G401.6 (cell line): ENCODE measurements around the gene PLD1.
"Not testable (repeated sequence)": the region's sequence is repeated elsewhere in the genome, so short reads cannot be mapped to it uniquely, and the experiment has no call there.

ENCODE experiments used
- FAIRE-seq: peaks from 2 replicates; lab custom pipeline; 2012; peaks lifted over from hg19 to GRCh38; lab: Jason Lieb, UNC

PLD1 gene

DNA sequence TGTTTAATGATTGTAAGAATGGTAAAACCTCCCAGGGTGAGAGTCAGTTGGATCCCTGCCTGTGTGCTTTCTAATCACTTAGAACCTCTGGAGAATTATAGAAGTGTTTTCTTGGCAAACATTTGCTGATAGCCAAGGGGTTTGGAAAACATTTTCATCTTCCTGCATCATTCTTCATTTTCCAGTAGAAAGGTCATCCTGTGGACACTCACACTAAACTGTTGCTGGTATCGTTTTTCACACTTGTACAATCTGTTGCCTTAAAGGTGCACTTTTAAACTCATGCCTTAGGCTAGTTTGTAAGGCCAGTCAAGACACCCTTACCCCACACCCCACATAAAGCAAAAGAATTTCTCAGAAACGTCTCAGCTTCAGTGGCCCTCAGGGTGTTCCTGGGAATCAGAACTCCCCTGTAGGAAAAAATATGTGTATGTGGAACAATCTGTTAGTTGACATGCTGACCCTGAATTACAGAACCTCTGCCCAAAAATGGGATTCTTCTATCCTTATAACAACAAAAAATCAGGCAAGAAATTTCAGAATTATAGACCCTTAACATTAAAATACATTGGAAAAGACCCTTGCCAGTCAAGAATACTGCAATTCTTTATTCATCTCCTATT lies 5.8 kb upstream of the PLD1 start:
- no peak for FAIRE-seq

DNA sequence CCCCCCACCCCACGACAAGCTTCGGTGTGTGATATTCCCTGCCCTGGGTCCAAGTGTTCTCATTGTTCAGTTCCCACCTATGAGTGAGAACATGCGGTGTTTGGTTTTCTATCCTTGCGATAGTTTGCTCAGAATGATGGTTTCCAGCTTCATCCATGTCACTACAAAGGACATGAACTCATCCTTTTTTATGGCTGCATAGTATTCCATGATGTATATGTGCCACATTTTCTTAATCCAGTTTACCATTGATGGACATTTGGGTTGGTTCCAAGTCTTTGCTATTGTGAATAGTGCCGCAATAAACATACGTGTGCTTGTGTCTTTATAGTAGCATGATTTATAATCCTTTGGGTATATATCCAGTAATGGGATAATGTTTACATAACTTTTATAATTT lies 4.4 kb upstream of the PLD1 start:
- not testable (repeated sequence) for FAIRE-seq

DNA sequence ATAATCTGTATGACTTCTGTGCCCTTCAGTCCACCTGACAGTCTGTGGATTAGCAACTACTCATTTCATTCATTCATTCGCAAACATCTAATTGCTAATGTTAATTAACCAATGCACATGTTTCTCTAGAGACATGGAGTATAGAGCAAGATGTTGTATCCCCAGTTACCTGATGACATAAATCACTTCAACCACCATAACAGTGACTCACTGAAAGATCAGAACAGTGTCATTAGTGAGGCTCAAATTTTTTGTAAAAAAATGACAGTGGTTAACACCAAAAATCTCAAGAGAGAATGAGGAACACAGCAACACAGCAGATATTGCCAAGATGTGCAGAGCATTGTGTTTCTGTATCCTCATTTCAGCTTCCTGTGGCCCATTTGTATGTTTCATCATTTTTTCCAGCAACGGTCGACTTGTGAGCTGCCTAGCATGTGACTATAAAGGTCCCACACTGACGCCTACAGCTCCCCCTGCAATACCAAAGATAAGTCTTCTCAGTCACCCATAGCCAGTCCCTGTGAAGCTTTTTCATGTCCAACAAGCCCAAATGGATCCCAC lies 3.7 kb upstream of the PLD1 start:
- no peak for FAIRE-seq

DNA sequence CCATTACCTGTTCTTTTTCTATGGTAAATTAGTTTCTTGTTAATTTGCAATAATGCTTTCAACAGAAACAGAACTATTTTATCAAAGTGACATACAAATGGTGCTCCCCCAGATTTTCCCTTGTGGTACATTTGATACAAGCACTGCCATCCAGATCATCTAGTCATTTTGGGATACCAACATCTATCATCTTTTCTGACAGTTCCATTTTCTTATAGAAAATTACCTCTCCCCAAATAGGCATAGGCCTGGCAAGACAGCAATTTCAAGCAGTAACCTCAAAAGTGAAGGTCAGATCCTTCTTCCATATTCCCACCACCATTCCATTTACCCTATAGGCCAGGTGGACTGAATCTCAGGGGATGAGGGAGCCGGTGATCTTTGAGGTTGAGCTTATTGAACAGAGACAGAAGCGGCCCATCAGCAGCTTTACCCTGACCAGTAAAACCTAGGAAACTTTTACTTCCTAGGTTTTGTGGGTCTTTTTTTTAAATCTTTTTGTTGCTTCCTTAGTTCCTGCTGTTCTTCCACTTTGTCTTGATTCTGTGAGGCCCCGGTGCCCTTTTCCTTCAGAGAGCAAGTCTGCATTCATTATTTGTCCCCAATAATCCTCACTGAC lies 3.1 kb upstream of the PLD1 start:
- FAIRE-seq, result no peak

DNA sequence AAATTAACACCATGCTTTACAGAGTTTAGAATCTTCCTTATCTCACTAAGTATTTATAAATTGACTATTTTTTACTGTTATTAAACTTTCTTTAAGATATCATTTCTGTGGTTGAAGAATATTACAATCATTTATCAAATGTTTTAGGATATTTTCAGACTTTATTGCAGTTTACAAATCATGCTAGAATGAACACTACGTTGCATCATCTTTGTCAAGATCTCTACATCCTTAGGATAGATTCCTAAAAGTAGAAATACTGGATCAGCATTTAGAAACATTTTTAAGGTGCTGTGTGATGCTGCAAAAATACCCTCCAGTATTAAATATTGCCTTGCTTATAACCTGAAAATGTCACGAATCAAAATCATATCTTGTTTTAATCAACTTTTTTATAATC lies 2.5 kb upstream of the PLD1 start:
- peak; percentile 44 for FAIRE-seq

DNA sequence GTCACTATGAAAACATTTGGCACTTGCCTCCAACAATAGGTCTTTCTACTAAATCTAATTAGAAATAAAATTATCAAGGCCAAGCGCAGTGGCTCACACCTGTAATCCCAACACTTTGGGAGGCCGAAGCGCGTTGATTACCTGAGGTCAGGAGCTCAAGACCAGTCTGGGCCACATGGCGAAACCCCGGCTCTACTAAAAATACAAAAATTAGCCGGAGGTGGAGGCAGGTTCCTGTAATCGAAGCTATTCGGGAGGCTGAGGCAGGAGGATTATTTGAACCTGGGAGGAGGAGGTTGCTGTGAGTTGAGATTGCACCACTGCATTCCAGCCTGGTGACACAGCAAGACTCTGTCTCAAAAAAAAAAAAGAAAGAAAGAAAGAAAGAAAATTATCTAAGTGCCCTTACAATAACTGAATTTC lies 1.6 kb upstream of the PLD1 start:
- no peak for FAIRE-seq

DNA sequence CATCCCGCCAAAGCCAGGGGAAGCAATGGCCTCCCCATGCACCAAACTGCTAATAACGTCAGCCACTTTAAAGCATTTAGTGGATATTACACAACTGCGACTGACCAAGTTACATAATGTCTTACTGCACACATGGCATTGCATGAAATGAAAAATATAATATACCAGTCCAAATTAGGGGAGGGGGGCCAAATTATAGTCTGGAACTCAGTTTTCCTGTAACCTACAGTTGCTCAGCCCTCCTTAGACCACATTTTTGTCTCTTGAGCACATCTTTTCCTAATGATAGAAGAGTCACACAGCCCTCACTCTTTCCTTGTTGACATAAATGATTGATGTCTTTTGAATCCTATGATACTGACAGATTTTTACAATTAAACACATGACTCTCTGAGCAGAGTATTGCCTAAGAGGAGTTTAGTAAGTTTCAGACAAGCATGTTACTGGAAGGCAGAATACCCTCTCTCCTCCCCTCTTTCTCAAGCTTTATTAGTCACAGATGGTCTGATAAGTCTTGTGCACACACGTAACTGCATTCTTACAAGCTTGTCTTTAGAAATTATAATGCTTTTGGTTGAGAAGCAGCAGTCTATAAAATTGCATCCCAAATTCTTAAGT lies 1.1 kb upstream of the PLD1 start:
- peak; percentile 96 for FAIRE-seq

DNA sequence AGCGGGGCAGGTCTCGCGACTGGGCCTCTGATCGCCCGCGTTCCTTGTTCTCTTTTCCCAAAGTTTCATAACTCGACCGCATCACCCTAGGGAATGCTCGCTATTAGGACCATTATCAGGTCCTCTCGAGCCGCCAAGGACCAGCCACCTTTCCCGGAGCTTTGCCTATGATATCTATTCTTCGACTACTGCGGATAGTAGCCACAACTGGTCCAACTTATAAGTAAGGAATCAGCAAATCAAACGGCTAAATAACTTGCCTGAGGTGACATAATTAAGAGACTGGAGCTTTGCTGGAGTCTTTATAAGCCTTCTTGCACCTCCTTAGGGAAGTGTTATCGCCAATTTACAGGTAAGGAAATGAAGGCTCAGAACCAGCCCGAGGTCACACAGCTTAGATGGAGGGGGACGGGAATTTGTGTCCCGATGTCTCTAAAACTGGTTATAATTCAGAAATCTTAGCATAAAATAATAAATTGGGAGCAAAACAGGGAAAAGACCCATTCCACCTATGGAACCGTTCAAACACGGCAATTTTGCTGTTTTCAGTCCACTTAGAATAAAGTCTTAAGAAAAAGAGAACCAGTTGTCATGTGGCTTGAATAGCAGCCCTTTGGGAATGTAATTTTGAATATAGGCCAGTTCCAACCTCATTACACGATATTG lies 479 bp upstream of the PLD1 start:
- FAIRE-seq, result no peak

DNA sequence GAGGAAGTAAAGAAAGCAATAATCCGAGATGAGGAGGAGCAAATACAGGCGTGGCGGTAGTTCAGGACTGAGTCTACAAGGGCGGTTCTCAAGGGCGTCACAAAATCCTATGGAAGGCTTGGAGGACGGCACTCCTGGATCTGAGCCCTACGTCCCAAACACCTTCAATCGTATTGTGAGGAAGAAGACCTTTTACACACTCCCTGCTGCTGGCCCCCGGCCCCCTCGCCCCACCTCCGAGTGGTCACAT lies 747 bp downstream of the PLD1 start:
- no peak for FAIRE-seq

DNA sequence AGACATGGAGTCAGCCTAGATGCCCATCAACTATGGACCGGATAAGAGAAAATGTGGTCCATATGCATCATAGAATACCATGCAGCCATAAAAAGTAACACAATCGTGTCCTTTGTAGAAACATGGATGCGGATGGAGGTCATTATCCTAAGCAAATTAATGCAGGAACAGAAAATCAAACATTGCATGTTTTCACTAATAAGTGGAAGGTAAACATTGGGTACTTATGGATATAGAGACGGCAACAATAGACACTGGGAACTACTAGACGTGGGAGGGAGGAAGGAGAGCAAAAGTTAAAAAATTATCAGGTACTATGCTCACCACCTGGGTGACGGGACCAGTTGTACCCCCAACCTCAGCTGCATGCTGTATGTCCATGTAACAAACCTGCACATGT lies 2.5 kb downstream of the PLD1 start:
- no peak for FAIRE-seq

DNA sequence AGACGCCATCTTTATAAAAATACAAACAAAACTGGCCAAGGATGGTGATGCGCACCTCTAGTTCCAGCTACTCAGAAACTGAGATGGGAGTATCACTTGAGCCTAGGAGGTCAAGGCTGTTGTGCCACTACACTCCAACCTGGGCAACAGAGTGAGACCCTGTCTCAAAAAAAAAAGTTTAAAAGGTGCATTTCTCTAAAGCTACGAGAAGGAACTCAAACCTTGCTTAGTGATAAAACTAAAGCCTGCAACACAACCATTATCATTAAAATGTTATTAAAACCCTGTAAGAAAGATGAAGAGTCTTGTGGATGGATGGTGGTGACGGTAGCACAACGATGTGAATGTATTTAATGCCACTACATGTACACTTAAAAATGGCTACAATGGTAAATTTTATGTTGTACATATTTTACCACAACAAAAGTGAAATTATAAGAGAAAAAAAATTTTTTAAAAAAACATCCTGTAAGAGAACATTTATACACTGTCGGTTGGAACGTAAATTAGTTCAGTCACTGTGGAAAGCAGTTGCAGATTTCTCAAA lies 3.1 kb downstream of the PLD1 start:
- no peak for FAIRE-seq

DNA sequence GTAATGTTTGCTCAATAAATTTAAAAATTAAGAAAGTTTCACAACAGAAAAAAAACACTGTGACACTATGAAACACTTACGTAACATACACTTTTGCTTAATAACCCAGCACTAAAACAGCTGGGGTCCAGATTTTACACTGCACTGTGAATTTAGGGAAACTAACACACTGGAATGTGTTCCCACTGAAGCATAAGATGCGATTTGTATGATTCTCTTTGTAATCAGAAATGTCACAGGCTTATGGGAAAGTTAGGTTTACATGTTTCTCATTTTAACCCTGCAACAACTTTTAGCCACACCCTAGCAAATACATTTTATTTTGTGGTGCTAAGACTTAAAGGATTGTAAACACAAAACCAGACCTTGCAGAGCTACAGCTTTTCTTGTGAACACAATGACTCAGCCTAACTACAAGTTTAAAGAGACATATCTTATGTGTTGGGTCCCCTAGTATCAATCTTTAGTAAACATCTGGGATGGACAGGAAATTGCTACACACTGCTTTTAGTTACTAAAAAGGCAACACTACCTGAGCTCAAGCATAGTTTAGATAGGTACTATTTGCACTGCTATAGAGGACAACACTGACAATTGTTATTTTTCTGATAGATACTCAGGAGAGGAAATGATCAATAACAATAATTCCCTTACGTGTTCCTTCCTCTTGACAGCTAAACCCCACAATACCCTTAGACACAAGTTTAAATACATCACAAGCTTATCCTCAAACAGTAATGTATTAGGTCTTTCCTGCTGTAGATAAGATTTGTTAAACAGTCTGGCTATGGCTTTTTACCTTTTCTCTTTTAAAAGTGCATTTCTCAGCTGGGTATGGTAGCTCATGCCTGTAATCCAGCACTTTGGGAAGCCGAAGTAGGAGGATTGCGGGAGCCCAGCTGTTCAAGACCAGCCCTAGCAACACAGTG lies 3.8 kb downstream of the PLD1 start:
- no peak for FAIRE-seq

DNA sequence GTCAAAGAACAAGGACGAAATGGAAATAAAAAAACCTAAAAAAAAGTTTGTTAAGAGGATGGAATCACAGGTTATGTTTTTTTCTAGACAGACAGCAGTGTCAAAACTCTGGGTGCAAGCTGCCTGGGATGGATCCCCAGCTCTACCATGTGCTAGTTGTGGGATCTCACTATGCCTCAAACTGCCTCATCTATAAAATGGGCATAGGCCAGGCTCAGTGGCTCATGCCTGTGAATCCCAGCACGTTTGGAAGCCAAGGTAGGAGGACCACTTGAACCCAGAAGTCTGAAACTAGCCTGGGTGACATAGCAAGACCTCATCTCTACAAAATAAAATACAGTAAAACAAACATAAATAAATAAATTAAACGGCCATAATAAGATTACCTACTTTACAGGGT lies 4.6 kb downstream of the PLD1 start:
- no peak for FAIRE-seq

DNA sequence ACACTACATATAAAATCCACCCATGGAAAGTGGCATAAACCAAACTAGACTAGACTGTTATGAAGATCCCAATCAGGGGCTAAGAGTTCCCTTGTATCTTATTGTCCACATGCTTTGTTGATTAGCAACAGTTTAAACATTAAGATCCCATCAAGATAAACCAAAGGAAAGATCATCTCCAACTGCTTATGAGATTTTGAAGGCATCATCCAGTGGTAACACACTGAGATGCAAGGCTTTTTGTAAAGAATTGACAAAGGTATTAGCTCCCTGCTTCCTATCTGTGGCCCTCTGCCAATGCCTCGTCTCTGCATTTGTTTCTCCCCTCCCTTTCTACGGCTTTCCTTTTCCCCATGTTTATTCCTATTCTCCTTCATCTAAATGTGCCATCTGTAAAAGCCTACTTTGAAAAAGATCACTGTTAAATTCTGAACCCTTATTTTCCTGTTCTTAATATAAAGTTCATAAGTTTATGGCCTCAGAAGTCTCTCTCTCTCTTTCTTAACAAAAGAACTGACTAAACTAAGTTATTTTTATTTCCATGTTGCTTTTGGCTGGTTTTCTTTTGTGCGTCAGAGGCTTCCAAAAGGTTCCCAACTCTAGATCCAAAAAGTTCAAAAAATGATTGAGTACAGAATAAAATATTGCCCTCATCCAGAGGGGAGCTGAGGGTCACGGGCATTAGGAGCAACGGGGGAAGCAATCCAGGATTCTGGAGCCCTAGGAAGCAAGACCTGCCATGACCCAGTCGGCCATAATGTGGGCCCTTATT lies 5.5 kb downstream of the PLD1 start:
- FAIRE-seq, result no peak

DNA sequence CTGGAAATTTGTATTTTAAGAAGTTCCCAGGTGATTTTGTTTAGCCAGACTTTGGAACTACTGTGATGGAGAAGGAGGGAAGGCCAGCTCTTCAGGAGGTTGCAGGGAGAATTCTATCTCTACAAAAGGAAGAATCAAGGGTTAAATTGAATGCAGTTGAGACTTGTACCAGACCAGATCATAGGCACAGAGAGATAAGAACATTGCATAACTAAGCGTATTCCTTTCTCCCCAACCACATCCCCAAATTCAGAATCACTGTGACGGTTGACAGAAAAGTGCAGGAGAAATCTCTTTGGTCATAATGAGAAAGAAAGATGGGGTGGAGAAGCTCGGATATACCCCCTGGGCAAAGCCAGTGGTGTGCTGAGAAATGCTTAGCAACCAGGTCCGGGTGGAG lies 7.2 kb downstream of the PLD1 start:
- FAIRE-seq, result no peak

DNA sequence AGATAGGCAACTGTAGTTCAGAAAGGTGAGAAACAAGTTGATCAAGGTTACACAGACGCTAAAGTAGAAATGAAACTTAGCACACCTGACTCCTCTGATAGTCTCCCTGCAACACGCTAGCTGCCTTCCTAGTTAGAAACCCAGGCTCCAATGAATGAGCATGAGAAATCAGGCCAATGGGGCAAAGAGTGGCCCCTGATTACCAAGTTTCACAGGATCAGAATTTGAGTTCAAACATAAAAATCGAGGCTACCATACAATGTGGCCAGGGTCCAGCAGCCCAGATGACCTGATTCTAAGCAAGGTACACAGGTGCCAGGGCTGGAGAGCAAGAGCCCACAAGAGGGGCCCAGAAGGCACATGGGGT lies 7.7 kb downstream of the PLD1 start:
- FAIRE-seq, result no peak

DNA sequence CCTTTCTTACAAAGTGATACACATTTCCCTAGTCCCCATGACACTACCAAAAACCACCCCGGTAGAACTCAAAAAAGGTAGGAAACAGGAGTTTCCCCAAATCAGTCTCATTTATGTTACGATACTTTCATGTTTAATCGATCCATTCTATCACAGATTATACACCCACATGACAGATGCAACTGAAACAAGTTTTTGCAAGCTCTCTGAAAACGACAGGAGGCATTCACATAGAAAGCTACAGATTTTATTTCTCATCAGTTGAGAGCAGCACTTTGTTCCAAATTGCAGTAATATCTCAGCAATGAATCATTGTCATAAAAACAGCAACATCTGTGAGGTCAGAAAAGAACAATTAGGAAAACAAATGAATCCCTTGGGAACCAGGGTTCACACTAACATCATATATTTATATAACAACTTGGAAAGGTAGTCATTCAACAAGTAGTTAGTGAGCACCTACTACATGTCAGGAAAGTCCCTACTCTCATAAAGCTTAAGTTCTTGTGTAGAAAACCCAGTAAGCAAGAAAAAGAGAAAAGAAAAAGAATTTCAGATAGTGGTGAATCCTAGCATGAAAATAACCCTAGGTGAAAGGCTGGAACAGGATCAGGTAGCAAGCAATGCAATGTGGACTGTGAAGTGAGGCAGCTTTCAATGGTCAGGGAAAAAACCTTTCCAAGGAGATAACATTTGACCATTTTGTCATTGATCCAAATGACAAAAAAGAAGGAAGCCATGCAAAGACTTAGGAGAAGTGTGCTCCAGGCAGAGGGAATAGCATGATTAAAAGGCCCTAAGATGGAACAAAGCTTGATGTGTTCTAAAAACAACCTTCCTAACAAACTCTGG lies 8.3 kb downstream of the PLD1 start:
- FAIRE-seq, result no peak

DNA sequence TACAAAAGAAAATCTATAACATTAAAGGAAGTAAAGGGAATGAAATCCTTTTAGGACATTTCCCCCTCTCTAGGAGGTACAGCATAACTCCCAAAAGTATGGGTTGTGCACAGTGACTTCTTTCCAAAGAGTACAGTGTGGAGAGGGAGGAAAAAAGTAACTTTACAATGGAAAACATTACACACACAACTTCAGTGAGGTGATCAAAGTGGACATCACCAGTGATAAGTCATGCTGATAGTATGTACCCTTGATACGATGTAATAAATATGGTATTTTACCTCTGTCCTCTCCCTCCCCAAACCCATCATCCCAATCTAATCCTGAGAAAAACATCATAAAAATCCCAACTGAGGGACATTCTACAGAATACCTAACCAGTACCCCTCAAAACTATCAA lies 10.8 kb downstream of the PLD1 start:
- no peak for FAIRE-seq

DNA sequence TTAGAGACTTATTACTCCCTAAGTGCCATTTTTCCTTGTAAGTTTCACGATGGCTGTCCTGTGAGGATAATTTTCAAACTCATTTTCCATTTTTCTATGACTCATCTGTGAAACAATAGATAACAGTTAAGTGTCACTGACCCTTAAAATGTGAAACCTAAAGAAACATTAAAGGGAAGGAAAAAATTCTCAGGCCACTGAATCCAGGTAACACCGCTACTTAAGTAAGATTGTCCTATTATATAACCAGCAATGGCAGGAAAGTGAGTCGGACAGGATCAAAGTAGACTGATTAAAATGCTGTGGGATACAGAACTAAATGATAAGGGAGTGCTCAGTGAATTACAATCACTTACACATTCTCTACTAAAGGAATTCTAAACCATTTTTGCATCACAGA lies 12.4 kb downstream of the PLD1 start:
- FAIRE-seq, result no peak

DNA sequence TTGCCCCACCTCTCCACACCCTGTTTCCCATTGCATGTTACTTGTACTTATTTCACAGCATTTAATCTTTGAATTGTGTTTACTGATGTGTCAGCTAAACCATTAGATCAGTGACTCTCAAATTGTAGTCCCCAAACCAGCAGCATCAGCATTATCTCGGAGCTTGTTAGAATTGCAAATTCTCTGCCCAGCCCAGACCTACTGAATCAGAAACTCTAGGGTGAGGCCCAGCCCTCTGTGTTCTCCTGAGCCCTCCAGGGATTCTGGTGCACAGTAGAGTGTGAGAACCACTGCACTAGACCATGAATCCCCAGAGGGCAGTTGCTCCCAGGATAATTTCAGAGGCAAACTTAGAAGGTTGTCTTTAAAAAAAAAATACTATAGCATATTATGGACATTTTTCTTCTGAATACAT lies 13.0 kb downstream of the PLD1 start:
- FAIRE-seq, result no peak
